Lower lobe of right lung (tissue), 2 donors: ENCODE results near the gene UNC13B. TPM values are rescaled to one million over a fixed set of nuclear protein-coding genes. Genes with fewer than 3 reads are reported as not detected.

Source experiments
- ATAC-seq, 2 donors: fragments of 200-7000 bp; cut with Tn5 transposase; one replicate each; pipeline ENCODE4 v1.9.1; 2020 to 2022; ENCODE audit warnings: mild to moderate bottlenecking in 2 of 2, moderate library complexity in 2 of 2
- DNase-seq: peaks from one replicate; pipeline ENCODE4 v3.0.0-alpha.2; 2020
- H3K27ac ChIP-seq: fragments of 200-600 bp; one replicate; pipeline ENCODE4 v1.8.0; 2022
- H3K27me3 ChIP-seq: fragments of 200-600 bp; one replicate; pipeline ENCODE4 v1.8.0; 2022; ENCODE audit warnings: low read depth
- H3K36me3 ChIP-seq: fragments of 200-600 bp; one replicate; pipeline ENCODE4 v1.8.0; 2022; ENCODE audit warnings: mild to moderate bottlenecking
- H3K4me1 ChIP-seq: fragments of 200-600 bp; one replicate; pipeline ENCODE4 v1.8.0; 2022
- H3K4me3 ChIP-seq: fragments of 200-600 bp; one replicate; pipeline ENCODE4 v1.8.0; 2022; ENCODE audit warnings: mild to moderate bottlenecking
- H3K9me3 ChIP-seq: fragments of 200-600 bp; one replicate; pipeline ENCODE4 v1.8.0; 2022
- intact Hi-C: fragments of 100-400 bp; cut with DNase I; formaldehyde crosslinking; loops from one replicate; pipeline ENCODE4 v1.11.0; 2022
- total RNA-seq: library from RNA; stranded (reverse); fragmentation: NEBNext Ultra II Directional; extraction: Animal tissue kit (Norgen Biotek cat#: 25700); gene quantifications from one replicate; pipeline ENCODE4 v1.2.1, GENCODE V29; 2021
- TF ChIP-seq, protein P1 (sequence below): fragments of 200-600 bp; IDR thresholded peaks from one replicate; pipeline ENCODE4 v1.8.0; 2022; ENCODE audit warnings: antibody characterized with exemption, mild to moderate bottlenecking
- donor health status: DM: no; HTN: yes; CAD: no; lungs with severe emphysema.

Gene UNC13B
- total RNA-seq, 1 donor from 2014 or later: 87.9 TPM

DNA sequence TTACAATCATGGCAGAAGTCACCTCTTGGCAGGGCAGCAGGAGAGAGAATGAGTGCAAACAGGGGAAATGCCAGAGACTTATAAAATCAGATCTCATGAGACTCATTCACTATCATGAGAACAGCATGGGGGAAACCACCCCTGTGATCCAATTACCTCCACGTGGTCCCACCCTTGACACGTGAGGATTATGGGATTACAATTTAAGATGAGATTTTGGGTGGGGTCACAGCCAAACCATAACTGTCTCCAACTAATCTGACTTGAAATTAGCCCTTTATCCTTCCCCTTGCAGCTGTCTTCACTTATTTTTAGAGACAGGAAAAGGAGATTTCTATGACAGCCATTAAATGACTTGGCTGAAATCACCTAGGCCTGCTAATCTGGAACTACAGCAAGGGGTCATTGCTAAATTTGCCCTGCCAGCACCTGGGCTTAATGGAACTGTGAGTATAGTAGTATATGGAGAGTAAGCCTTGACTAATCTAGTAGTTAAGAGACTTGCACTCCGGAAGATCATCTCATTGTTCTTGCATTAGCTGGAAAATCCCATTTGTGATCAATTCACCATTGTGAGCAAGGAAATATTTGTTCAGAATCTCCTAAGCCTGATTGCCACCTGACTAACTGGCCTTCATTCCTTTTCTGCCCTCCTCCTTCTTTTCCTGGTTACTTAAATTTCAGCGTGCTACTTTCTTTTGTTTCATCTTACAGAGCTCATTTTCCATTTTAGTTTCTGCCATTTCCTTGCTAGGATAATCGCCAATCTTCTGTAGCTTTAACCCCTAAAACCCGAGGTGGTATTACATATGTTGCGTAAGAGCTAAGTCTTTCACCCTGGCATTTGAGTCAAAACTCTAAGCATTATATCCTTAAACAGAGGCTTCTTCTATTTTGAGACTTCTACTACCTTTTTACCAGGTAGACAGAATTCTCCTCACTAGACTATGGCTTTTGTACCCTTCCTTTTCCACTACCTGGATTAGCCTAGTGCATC, 262.8 kb downstream of the UNC13B start:
- intact Hi-C loops: no loop called here
- Histone ChIP-seq H3K36me3 (no peaks in the 10 kb centered on the region), H3K27ac (no peak overlapping the region), H3K9me3 (no peaks in the 10 kb centered on the region), H3K27me3 (no peaks in the 10 kb centered on the region), H3K4me3 (no peak overlapping the region), H3K4me1 (no peaks in the 10 kb centered on the region)
- no peak for DNase-seq
- ATAC-seq: no peak
- TF ChIP-seq, protein P1, sequence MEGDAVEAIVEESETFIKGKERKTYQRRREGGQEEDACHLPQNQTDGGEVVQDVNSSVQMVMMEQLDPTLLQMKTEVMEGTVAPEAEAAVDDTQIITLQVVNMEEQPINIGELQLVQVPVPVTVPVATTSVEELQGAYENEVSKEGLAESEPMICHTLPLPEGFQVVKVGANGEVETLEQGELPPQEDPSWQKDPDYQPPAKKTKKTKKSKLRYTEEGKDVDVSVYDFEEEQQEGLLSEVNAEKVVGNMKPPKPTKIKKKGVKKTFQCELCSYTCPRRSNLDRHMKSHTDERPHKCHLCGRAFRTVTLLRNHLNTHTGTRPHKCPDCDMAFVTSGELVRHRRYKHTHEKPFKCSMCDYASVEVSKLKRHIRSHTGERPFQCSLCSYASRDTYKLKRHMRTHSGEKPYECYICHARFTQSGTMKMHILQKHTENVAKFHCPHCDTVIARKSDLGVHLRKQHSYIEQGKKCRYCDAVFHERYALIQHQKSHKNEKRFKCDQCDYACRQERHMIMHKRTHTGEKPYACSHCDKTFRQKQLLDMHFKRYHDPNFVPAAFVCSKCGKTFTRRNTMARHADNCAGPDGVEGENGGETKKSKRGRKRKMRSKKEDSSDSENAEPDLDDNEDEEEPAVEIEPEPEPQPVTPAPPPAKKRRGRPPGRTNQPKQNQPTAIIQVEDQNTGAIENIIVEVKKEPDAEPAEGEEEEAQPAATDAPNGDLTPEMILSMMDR: no peak

DNA sequence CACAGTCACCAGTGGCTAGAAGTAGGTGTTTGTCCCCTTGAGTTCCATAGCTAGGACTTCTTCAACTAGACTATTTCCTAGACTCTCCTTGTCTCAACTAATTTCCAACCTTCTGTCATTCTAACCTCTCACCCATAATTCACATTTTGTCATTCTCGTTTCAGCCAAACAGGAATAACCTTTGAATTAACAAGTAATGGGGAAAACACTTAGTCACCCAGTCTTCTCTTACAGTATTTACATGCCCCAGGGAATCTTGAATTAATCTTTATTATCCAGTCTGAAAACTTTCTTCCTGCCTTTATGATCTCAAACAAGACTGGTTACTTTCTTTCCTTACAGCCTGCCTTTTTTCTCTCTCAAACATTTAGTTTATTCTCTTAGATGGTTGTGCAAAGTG, 264.8 kb downstream of the UNC13B start:
- Histone ChIP-seq H3K36me3 (no peaks in the 10 kb centered on the region), H3K27me3 (no peaks in the 10 kb centered on the region), H3K4me1 (no peaks in the 10 kb centered on the region), H3K27ac (no peak overlapping the region), H3K4me3 (no peak overlapping the region), H3K9me3 (no peaks in the 10 kb centered on the region)
- ATAC-seq (no peak), DNase-seq (no peak)
- TF ChIP-seq, protein P1: no peak
- intact Hi-C loops: no loop called here

DNA sequence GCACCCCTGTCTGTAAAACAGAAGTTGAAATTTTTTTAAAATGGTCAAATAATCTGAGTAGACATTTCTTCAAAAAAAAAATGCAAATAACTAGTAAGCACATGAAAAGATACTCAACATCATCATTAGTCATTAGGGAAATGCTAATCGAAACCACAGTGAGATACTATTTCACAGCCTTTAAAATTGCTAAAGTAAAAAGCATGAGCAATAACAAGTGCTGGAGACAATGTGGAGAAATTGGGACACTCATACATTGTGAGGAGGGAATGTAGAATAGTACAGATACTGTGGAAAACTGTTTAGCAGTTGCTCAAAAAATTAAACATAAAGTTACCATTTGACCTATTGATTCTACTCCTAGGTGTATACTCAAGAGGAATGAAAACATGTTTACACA, 269.7 kb downstream of the UNC13B start:
- no peaks in the 10 kb centered on the region for H3K9me3 ChIP-seq
- no peaks in the 10 kb centered on the region for H3K4me1 ChIP-seq
- ATAC-seq: no peak
- no peak overlapping the region for H3K27ac ChIP-seq
- no peaks in the 10 kb centered on the region for H3K27me3 ChIP-seq
- DNase-seq: no peak
- intact Hi-C loops: no loop called here
- no peaks in the 10 kb centered on the region for H3K36me3 ChIP-seq
- no peak overlapping the region for H3K4me3 ChIP-seq
- TF ChIP-seq, protein P1: no peak

DNA sequence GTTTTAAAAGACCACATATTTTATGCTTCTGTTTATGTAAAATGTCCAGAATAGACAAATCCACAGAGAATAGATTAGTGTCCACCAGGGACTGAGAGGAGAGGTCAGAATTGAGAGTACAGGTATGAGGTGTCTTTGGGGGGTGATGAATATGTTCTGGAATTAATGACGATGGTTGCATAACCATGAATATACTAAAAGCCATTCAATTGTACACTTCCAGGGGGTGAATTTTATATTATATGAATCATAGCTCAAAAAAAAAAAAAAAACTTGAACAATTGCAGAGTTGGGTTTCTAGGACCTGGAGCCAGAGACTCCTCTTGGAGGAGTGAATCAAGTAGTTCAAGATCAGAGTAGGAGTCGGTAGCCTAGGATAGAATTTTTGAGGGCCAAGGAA, 270.3 kb downstream of the UNC13B start:
- TF ChIP-seq, protein P1: no peak
- ATAC-seq: no peak
- Histone ChIP-seq H3K9me3 (no peaks in the 10 kb centered on the region), H3K4me3 (no peak overlapping the region), H3K4me1 (no peaks in the 10 kb centered on the region), H3K36me3 (no peaks in the 10 kb centered on the region), H3K27ac (no peak overlapping the region), H3K27me3 (no peaks in the 10 kb centered on the region)
- DNase-seq: no peak
- intact Hi-C loops: no loop called here

DNA sequence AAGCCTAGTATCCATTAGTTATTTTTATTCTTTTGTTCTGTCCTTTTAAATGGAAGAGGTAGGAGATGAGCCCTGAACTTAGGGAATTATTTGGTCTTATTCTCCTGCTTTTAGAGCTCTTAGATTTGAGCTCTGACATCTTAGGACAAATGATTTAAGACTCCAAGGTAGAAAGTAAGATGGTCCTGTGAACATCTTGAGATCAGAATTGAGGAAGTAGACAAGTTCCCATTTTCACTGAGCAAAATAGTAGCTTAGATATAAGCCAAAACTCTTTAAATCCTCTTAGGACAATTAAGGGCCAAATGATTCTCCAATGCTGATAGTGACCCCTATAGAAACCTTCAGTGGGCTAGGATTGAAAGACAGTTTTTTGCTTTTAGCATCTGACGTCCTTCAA, 275.1 kb downstream of the UNC13B start:
- H3K27me3 ChIP-seq: no peaks in the 10 kb centered on the region
- intact Hi-C loops: no loop called here
- H3K4me1 ChIP-seq: no peaks in the 10 kb centered on the region
- ATAC-seq (no peak), DNase-seq (no peak)
- no peak overlapping the region for H3K27ac ChIP-seq
- no peaks in the 10 kb centered on the region for H3K36me3 ChIP-seq
- no peaks in the 10 kb centered on the region for H3K9me3 ChIP-seq
- no peak overlapping the region for H3K4me3 ChIP-seq
- TF ChIP-seq, protein P1: no peak
